Measurements from ENCODE around the gene SLC27A3. TPM values are rescaled to one million over a fixed set of nuclear protein-coding genes. Genes with fewer than 3 reads are reported as not detected.

Gene SLC27A3
- total RNA-seq, 1 experiment from 2014 or later, result 14.4 TPM

- no peaks in the 10 kb centered on the region for H3K27me3 ChIP-seq (ENCODE audit: insufficient read depth, low read depth)
- 0 out of 2 replicates have a peak, but pooled peaks cover 4% of the 10 kb centered on the region for H4K20me1 ChIP-seq (ENCODE audit: insufficient read depth)
- no peak for DNase-seq
- ChIA-PET CTCF (no interaction called here), POLR2A (ENCODE audit: unreplicated experiment) (no interaction called here)
- peaks cover 14% of the 10 kb centered on the region; the same call in 1 of the 2 replicates for H3K36me3 ChIP-seq (ENCODE audit: low read depth)
- 0 out of 2 replicates have a peak, but pooled peaks cover 5% of the 10 kb centered on the region for H3K4me1 ChIP-seq (replicated peaks; ENCODE audit: insufficient read depth)
- intact Hi-C loops (cut with micrococcal nuclease; ENCODE audit: unreplicated experiment), result no loop called here
- H3K4me2 ChIP-seq, result no peak overlapping the region
- no peaks in the 10 kb centered on the region for H3K79me2 ChIP-seq (ENCODE audit: low read depth)
- TF ChIP-seq CTCF (conservative IDR thresholded peaks at IDR 0.05) (no peak), EZH2 (IDR thresholded peaks at IDR 0.05; ENCODE audit: low read depth) (no peak)
- no TSS peak for BruUV-seq (replicated peaks)
- H3K9me3 ChIP-seq (ENCODE audit: insufficient read depth, low read depth), result no peaks in the 10 kb centered on the region
- no peak overlapping the region for H3K4me3 ChIP-seq
- H2AFZ ChIP-seq, result no peak overlapping the region
- H3K9me2 ChIP-seq (ENCODE audit: insufficient read depth), result no peaks in the 10 kb centered on the region
- peaks cover 13% of the 10 kb centered on the region; the same call in 1 of the 2 replicates for H3F3A ChIP-seq (ENCODE audit: insufficient read depth, low read depth)
- no peak overlapping the region for H3K27ac ChIP-seq
Observed at GRCh38 chr1:153770797-153771196, 4.4 kb upstream of the SLC27A3 start.

- Histone ChIP-seq H3K79me2 (ENCODE audit: low read depth) (no peaks in the 10 kb centered on the region), H3K27me3 (ENCODE audit: insufficient read depth, low read depth) (no peaks in the 10 kb centered on the region), H4K20me1 (ENCODE audit: insufficient read depth) (0 out of 2 replicates have a peak, but pooled peaks cover 4% of the 10 kb centered on the region), H3K9me2 (ENCODE audit: insufficient read depth) (no peaks in the 10 kb centered on the region), H3K27ac (no peak overlapping the region), H3K4me1 (replicated peaks; ENCODE audit: insufficient read depth) (0 out of 2 replicates have a peak, but pooled peaks cover 6% of the 10 kb centered on the region), H3F3A (ENCODE audit: insufficient read depth, low read depth) (peaks cover 13% of the 10 kb centered on the region; the same call in 1 of the 2 replicates), H2AFZ (no peak overlapping the region), H3K4me2 (no peak overlapping the region), H3K36me3 (ENCODE audit: low read depth) (peaks cover 14% of the 10 kb centered on the region; the same call in 1 of the 2 replicates), H3K9me3 (ENCODE audit: insufficient read depth, low read depth) (no peaks in the 10 kb centered on the region), H3K4me3 (no peak overlapping the region)
- DNase-seq, result no peak
- ChIA-PET POLR2A (ENCODE audit: unreplicated experiment) (interaction anchor here (0.6 kb wide), 1 partner anchor 11 kb away, joined by 5 read pairs; no protein-coding TSS in a partner anchor), CTCF (no interaction called here)
- TF ChIP-seq EZH2 (IDR thresholded peaks at IDR 0.05; ENCODE audit: low read depth), result no peak
- no peak for TF ChIP-seq CTCF (conservative IDR thresholded peaks at IDR 0.05)
- intact Hi-C loops (cut with micrococcal nuclease; ENCODE audit: unreplicated experiment), result no loop called here
- no TSS peak for BruUV-seq (replicated peaks)
Observed at GRCh38 chr1:153771261-153771660, 3.9 kb upstream of the SLC27A3 start.

GRCh38 chr1:153771841-153772593, 3.2 kb upstream of the SLC27A3 start:
- H3K36me3 ChIP-seq (ENCODE audit: low read depth), result peaks cover 9% of the 10 kb centered on the region; the same call in 1 of the 2 replicates
- H3K27ac ChIP-seq, result no peak overlapping the region
- no peak for DNase-seq
- CTCF ChIA-PET, result no interaction called here
- no peak for TF ChIP-seq EZH2 (IDR thresholded peaks at IDR 0.05; ENCODE audit: low read depth)
- TF ChIP-seq CTCF (conservative IDR thresholded peaks at IDR 0.05), result peak; percentile 37; the same call in 1 of the 2 replicates
- no peak overlapping the region for H2AFZ ChIP-seq
- 0 out of 2 replicates have a peak, but pooled peaks cover 12% of the 10 kb centered on the region for H3K4me1 ChIP-seq (replicated peaks; ENCODE audit: insufficient read depth)
- intact Hi-C loops (cut with micrococcal nuclease; ENCODE audit: unreplicated experiment), result no loop called here
- H3K27me3 ChIP-seq (ENCODE audit: insufficient read depth, low read depth), result no peaks in the 10 kb centered on the region
- BruUV-seq (replicated peaks), result no TSS peak
- H3K79me2 ChIP-seq (ENCODE audit: low read depth), result no peaks in the 10 kb centered on the region
- POLR2A ChIA-PET (ENCODE audit: unreplicated experiment), result no interaction called here
- no peaks in the 10 kb centered on the region for H3K9me3 ChIP-seq (ENCODE audit: insufficient read depth, low read depth)
- H4K20me1 ChIP-seq (ENCODE audit: insufficient read depth), result 0 out of 2 replicates have a peak, but pooled peaks cover 4% of the 10 kb centered on the region
- peaks cover 13% of the 10 kb centered on the region; the same call in 1 of the 2 replicates for H3F3A ChIP-seq (ENCODE audit: insufficient read depth, low read depth)
- H3K4me2 ChIP-seq, result no peak overlapping the region
- H3K4me3 ChIP-seq, result no peak overlapping the region
- no peaks in the 10 kb centered on the region for H3K9me2 ChIP-seq (ENCODE audit: insufficient read depth)
